HepG2 (cell line): ENCODE measurements around the gene COG8. TPM values are rescaled to one million over a fixed set of nuclear protein-coding genes. Genes with fewer than 3 reads are reported as not detected.

Experiments
- AHDC1 ChIP-seq: sonication (generic); formaldehyde crosslinking; IDR thresholded peaks from 2 replicates; pipeline ENCODE4 v1.5.1; 2020; ENCODE audit warnings: mild to moderate bottlenecking, missing genetic modification reagents, borderline replicate concordance
- CCDC6 ChIP-seq: sonication (generic); formaldehyde crosslinking; IDR thresholded peaks from 2 replicates; pipeline ENCODE4 v1.8.1; 2022; ENCODE audit warnings: mild to moderate bottlenecking, missing genetic modification reagents, moderate library complexity
- CREB3 ChIP-seq: sonication (generic); formaldehyde crosslinking; IDR thresholded peaks from 2 replicates; pipeline ENCODE4 v1.5.0; 2020; ENCODE audit warnings: missing genetic modification reagents
- EZH2 ChIP-seq: conservative IDR thresholded peaks from 2 replicates; pipeline ENCODE4 v1.6.1; 2012; ENCODE audit warnings: mild to moderate bottlenecking, low read depth, low read length, moderate library complexity
- HNRNPLL ChIP-seq: fragments of 200-400 bp; formaldehyde crosslinking; IDR thresholded peaks from 2 replicates; pipeline ENCODE4 v1.6.1; 2017; ENCODE audit warnings: mild to moderate bottlenecking, low read depth, low read length; ENCODE audit not compliant: poor library complexity, severe bottlenecking
- JUN ChIP-seq: sonication (generic); formaldehyde crosslinking; IDR thresholded peaks from 2 replicates; pipeline ENCODE4 v1.4.0; 2020; ENCODE audit warnings: mild to moderate bottlenecking, missing genetic modification reagents
- JUND ChIP-seq: sonication (generic); formaldehyde crosslinking; IDR thresholded peaks from 2 replicates; pipeline ENCODE4 v1.8.0; 2022; ENCODE audit warnings: mild to moderate bottlenecking, missing genetic modification reagents
- KLF12 ChIP-seq: sonication (generic); formaldehyde crosslinking; IDR thresholded peaks from 2 replicates; pipeline ENCODE4 v1.4.0; 2020; ENCODE audit warnings: missing genetic modification reagents, borderline replicate concordance
- NFE2 ChIP-seq: sonication (generic); formaldehyde crosslinking; IDR thresholded peaks from 2 replicates; pipeline ENCODE4 v1.4.0; 2020; ENCODE audit warnings: missing genetic modification reagents
- NFIC ChIP-seq: IDR thresholded peaks from 2 replicates; pipeline ENCODE4 v1.6.1; 2012; ENCODE audit warnings: mild to moderate bottlenecking, low read length, inconsistent platforms
- NKX3-1 ChIP-seq: sonication (generic); formaldehyde crosslinking; IDR thresholded peaks from 2 replicates; pipeline ENCODE4 v1.5.0; 2020; ENCODE audit warnings: missing genetic modification reagents
- RFXANK ChIP-seq: IDR thresholded peaks from 2 replicates; pipeline ENCODE4 v1.6.1; 2016
- ZBTB2 ChIP-seq: sonication (generic); formaldehyde crosslinking; IDR thresholded peaks from 2 replicates; pipeline ENCODE4 v1.8.0; 2022; ENCODE audit warnings: low read depth, missing genetic modification reagents
- ZBTB8A ChIP-seq: sonication (generic); formaldehyde crosslinking; IDR thresholded peaks from 2 replicates; pipeline ENCODE4 v1.4.0; 2020; ENCODE audit warnings: mild to moderate bottlenecking, low read depth, missing genetic modification reagents, borderline replicate concordance
- ZNF367 ChIP-seq: sonication (generic); formaldehyde crosslinking; IDR thresholded peaks from 2 replicates; pipeline ENCODE4 v1.4.0; 2020; ENCODE audit warnings: missing genetic modification reagents, borderline replicate concordance
- ZNF574 ChIP-seq: sonication (generic); formaldehyde crosslinking; IDR thresholded peaks from 2 replicates; pipeline ENCODE4 v1.4.0; 2020; ENCODE audit warnings: missing genetic modification reagents
- ZNF580 ChIP-seq: IDR thresholded peaks from 2 replicates; pipeline ENCODE4 v1.6.1; 2016; ENCODE audit warnings: low read depth, borderline replicate concordance
- polyA plus RNA-seq, 8 experiments: library from polyadenylated mRNA; depleted of rRNA in 3 of 8; stranded (reverse) in 7 of 8; unstranded in 1 of 8; fragments of >200 nt; fragmentation: Illumina TruSeq in 4 of 8; extraction: Trizol in 4 of 8; gene quantifications; 2 replicates each; pipeline versions ENCODE4 v1.2.1 to v1.2.3, GENCODE V29; 2011 to 2016; ENCODE audit warnings: low read depth in 4 of 8, missing spikeins in 1 of 8, mixed read lengths in 1 of 8; ENCODE audit not compliant: insufficient read depth in 1 of 8
- total RNA-seq, 5 experiments: library from RNA; depleted of rRNA; stranded (reverse); fragments of >200 nt; fragmentation: Illumina TruSeq; extraction: Trizol; gene quantifications; 2 replicates each; pipeline ENCODE4 v1.2.3, GENCODE V29; 2016; ENCODE audit warnings: low read depth in 1 of 5

The COG8 gene
- total and polyA plus RNA-seq, 2 of the 13 experiments (the other 11 are each of a cell fraction or from before 2014, with no cell fraction given): 45.5 to 52.1 TPM

GRCh38 chr16:69311533-69312387 is 27.6 kb downstream of the COG8 start (continued):
- TF ChIP-seq ZNF574 (CRISPR knock-in tag) (peak; percentile 86), NKX3-1 (peak; percentile 59; the same call in 1 of the 2 replicates), NFE2 (no peak), AHDC1 (CRISPR knock-in tag) (no peak), EZH2 (no peak), ZBTB2 (CRISPR knock-in tag) (no peak; the same call in 1 of the 2 replicates), ZNF580 (CRISPR knock-in tag) (0 out of 2 replicates have a peak, but pooled peaks have one; percentile 17), ZBTB8A (CRISPR knock-in tag) (no peak), RFXANK (CRISPR knock-in tag) (no peak), KLF12 (CRISPR knock-in tag) (peak; percentile 41; the same call in 1 of the 2 replicates), HNRNPLL (peak; percentile 38), JUND (no peak; the same call in 1 of the 2 replicates), ZNF367 (CRISPR knock-in tag) (no peak; the same call in 1 of the 2 replicates), CREB3 (CRISPR knock-in tag) (no peak), CCDC6 (CRISPR knock-in tag) (peak; percentile 77; the same call in 1 of the 2 replicates), JUN (0 out of 2 replicates have a peak, but pooled peaks have one; percentile 20), NFIC (no peak)
